Inflammatory macrophage (primary cell): ENCODE measurements around the gene NAV1.

Experiments used
- DNase-seq, 2 donors: peaks; one replicate each; pipeline ENCODE4 v3.0.0-alpha.2; 2020 to 2022

NAV1 gene

DNA sequence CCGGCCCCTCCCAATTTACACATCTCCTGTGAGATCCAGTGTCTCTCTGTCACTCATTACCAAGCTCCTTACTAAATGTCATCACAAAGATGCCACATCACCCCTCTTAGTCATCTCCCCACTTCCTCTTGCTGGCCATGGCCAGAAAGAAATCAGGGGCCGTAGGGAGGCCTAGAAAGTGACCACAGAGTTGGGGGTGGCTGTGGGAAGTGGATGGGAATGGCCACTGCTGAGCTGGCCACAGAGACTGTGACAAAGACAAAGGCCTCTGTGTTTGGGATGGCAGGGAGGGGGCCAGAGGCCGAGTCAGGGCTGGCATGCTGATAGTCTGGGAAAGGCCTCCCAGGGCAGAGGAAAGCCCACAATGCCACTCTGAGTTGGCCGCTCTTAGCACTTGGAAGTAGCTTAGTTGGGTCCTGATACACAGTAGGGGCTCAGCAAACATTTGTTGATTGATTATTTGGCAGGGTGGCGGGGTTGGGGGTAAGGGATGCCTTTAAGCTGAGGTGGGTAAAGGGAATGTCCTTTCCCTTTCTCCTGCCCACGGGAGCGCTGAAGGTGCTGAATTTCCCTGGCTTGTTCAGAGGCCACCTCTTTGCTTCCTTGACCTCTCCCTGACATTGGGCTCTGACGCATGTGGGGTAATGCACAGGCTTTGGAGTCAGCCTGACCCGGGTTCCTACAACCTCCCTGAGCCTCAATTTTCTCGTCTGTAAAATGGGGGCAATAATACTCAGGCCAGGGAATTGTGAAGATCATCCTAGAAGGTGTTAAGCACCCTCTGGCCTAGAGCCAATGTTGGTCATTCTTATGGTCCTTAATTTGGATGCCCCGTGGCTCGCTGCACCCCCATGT lies 13.2 kb downstream of the NAV1 start:
- DNase-seq = peak; percentile 93

DNA sequence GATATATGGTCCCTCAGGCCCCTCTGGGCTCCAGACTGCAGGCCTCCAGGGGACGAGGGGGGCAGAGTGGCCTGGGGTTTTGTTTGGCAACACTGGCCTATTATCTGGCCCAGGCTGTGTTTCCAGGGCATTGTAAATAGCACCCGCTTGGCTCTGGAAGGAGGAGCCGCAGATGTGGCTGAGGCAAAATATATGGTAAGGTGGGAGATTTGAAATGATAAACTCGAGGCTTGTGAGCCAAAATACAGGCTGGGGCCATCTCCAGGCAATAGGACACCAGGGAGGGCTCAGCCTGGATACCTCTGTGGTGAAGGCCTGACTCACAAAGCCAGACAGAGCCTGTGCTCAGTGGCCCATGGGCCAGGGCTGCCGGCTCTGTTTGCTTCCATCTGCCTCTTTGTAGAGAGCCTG lies 14.0 kb downstream of the NAV1 start:
- no peak for DNase-seq

DNA sequence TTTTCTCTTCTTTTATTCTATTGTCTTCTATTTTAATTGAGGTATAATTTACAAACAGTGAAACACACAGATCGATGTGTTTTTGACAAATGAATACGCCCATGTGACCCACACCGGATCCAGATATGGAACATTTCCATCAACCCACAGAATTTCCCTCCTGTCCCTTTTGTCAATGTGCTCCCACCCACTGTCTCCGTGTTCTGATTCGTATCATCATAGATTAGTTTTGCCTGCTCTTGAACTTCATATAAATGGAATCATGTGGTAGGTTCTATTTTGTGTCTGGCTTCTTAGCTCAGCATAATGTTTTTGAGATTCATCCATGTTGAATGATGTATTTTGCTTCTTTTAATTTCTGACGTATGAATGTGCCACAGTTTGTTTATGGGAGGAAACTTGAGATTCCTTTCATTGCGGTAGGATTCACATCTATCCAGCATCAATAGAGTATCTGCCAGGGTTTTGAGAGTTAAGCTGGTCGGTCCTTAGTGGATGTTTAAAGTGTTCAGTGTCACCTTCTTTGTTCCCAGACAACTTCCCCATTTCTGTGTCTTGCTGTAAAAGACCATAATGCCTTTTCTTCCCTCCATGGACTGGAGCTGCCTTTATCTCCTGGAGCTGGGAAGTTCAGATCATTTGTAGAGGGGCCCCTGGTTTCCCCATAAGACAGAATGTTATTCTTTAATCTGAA lies 14.7 kb downstream of the NAV1 start:
- no peak for DNase-seq

DNA sequence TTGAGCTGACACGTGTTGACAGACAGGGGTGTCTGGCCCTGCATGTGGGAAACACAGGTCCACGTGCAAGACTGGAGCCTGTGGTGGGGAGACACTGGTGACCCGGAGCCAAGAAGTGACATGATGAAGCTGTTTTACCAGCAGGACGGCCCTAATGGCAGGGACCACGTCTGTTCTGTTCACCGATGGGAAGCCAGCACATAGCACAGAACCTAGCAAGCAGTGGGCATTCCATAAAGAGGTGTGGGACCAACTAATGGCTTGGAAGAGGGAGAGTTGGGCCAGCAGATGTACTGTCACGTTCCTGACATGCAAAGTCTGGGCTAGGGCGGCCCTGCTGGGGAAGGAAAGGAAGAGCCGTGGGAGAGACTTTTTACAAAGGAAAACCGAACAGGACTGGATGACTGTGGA lies 15.3 kb downstream of the NAV1 start:
- DNase-seq = no peak

DNA sequence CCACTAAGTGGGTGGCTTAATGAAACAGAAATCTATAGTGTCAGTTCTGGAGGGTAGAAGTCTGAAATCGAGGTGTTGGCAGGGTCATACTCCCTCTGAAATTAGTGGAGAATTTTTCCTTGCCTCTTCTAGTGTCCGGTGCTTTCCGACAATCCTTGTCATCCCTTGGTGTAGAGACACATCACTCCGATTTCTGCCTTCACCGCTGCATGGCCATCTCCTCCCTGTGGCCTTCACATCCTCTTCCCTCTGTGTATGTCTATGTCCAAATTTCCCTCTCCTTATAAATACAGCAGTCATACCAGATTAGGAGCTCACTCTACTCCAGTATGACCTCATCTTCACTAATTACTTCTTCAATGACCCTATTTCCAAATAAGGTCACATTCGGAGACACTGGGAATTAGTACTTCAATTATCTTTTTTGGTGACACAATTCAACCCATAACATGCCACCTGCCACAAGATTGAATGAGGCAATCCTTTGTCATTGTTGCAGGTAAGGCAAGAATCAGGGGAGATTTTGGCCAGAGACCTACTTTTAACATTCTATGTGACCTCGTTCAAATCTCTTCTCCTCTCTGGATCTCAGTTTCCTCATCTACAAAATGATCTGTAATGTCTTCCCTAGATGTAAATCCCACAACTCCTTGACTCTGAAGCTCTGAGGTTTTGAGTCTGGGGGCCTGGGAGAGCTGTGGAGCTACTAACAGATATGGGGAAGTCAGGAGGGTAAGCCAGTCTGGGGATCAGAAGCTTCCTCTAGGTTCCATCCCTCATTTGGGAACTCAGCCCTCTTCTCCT lies 16.1 kb downstream of the NAV1 start:
- DNase-seq = no peak

DNA sequence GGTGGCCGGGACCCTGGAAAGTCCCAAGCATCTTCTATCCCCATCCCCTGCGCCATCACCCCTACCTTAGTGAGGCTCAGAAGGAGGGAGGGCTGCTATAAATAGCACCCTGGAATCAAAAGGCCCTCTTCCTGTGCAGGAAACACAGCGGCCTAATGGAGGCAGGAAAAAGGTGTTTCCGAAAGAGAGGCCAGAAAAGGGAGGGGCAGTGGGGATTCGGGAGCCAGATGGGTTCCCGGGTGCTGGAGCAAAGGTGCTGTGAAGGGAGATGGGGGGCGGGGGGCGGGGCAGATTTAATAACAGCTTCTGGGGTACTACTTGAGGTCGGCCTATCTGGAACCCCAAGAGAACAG lies 16.6 kb downstream of the NAV1 start:
- no peak for DNase-seq

DNA sequence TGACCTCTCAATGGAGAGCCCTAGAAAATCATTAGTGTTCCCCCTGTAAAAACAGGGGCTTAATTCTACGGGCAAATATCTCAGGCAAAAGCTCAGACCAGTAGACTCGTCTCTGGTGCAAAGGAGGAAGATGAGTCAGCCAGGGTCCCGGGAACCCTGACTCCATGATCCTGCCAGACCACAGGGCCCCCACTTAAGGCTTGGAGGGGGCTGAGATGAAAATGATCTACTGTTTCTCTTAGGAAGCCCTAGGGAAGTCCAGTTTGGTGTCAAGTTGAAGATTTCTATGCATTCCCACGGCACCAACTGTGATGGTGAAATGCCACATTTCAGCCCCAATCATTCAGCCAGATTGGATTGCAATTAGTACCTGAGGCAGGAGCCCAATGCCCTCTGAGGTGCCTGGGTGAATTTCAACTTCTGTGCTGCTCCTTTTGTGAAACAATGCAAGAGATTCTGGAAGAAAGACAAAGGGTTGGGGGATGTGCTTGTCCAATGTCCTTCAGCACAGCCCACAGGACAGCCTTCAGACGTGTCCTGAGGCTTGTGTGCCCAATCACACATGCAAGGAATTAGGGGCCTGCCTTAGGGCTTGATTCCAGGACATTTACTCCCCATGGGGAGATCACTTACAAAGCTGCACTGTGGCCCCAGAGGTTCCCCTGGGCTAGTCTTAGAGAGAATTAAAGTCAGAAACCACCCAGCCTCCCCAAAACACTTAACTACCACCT lies 18.1 kb downstream of the NAV1 start:
- no peak for DNase-seq

DNA sequence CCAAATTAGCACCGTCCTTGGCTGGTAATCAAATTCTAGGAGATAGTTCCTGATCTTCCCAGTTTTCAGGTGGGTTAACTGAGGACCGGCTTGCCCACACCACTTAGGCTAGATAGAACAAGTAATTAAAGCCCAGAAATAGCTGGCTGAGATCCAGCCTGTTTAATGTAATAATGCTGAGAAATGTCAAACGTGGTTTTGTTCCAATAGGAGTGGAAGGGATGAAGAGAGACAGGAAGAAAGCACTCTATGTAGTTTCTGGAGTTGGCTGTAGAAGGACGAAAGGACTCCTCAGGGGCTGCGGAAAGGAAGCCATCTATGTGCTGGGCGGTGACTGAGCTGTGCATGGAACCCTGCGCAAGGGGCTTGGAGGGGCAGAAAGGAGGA lies 18.6 kb downstream of the NAV1 start:
- no peak for DNase-seq

DNA sequence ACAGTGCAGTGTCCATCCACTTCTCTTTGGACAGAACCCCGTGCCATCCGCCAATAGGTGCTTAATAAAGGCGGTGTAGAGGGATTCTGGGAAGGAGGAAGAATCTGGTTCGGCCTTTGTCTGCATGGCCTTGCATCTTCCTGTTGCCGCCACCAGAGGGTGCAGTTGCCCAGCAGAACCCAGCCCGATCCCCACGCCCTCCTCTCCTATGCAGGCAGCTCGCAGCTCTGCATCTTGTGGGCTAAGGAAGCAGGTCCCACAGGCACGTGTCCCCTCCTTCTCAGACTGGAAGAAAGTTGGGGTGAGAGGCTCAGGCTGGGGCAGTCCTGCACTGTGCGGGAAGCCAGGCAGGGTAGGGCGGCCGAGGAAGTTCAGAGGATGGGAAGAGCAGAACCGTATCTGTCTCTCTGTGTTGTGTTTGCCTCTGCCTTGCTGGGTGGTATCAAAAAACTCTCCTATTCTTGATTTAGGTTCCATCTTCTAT lies 20.8 kb downstream of the NAV1 start:
- peak; percentile 72 to 77 for DNase-seq

DNA sequence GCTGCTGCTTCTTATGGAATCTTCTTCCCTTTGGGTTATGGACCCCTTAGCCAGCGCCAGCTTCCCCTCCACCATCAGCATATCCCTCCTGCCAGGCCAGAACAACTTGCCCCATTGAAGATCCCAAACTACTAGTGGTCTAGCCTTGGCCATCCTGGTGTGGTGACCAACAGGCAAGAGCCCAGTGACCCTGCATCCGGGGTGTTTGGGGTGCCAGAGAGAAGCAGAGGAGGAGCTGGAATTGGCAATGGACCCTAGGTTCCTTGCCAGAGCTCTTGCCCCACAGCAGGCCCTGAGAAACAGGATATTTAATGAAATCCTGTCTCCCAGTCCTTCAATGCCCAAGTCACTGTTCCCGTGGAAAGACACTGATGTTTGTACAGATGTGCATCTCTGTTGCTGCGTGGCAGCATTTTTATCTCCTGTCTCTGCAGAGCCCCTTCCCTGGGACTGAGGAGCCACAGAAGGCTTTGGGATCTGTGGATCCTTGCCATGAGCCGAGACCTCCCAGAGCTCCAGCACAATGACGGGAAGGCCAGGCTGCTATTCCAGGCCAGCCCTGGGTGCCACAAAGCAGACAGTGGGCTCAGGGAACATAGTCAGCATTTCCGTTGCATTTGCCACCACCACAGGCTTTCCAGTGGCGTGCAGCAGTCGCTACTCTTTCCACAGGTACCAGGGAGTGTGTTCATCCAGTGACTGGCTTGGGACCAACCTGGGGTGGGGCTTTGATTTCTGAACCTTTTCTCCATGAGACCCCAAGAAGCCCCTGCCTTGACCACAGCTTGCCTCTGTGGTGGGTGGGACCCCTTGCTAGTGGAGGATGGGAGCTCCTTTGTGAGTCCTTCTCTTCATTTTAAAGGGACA lies 21.6 kb downstream of the NAV1 start:
- no peak for DNase-seq

DNA sequence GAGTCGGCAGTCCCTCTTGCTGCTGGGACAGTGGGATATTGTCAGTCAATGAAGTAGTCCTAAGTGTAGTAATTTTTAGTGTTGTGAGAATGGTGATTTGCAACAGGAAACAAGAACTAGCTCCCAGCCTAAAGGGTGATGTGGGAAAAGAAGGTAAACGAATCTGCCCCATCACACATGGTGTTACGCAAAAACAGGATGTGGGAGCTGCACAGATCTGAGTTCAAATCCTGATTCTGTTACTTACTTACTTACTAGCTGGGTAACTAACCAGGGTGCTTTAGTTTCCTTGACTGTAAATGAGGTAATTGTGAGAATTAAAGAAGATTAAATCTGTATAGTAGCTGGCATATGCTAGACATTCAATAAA lies 22.3 kb downstream of the NAV1 start:
- DNase-seq = no peak

DNA sequence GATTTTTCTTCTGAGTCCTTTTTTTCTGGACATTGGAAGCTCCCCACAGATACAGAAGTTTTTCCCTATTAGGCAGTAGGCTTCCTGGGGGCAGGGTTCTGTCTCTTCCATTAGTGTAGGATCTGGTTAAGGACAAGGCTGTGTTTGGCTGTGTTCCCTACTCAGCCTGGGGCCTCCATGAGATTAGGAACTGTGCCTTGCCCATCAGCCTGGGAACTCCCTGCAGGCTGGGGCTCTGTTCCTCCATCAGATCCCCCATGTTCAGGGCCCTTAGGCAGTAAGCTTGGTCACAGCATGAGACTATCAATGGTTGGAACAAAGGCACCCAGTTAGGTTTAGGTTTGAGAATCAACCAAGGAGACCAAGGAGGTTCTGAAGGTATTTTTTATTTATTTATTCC lies 22.7 kb downstream of the NAV1 start:
- no peak for DNase-seq

DNA sequence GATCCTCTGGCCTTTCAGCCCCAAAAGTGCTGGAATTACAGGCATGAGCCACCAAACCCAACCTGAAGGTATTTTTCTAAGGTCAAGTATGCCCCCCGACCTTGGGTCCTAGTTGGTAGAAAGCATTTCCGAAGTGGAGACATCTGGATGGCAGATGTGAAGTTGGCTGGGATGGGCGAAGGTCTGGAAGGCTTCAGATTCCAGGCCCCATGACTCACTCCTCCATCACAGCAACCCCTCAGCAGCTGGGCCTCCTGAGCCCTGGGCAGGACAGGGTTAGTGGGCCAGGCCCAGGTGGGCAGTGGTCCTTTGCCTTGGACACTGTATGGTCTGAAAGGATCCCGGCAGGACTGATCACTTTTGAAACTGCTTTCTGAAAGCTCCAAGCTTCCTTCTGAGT lies 23.3 kb downstream of the NAV1 start:
- DNase-seq = no peak

DNA sequence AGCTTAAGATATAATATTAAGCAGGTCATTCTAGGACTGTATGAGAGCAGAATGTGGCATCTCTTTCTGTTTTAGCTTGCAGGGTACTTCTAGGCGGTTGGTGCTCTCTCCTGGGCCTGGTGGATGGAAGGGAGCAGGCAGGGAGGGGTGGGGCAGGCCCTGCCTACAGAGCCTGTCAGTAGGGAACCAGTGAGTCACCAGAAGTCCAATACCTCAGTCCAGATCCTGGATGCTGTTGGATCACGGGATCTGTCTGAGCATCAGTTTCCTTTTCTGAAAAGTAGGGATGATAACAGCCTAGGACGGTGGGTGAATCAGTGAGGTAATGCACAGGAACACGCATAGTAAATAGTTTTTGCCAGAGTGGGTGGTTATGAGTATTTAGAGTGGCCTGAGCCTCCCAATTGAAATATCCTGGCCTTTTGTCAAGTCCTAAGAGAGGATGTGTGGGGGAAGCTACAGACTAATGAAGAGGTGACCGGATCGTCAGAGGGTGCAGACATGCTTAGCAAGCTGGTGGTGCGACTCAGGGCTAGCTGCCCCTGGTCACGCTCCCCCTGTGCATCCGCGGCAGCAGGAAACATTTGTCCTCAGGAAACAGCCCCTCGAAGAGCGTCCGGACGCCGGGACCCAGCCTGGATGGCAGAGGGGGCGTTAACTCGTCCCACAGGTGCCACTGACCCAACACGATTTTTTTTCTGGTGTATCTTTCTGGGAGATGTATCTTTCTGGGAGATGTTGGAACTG lies 23.9 kb downstream of the NAV1 start:
- DNase-seq = no peak

DNA sequence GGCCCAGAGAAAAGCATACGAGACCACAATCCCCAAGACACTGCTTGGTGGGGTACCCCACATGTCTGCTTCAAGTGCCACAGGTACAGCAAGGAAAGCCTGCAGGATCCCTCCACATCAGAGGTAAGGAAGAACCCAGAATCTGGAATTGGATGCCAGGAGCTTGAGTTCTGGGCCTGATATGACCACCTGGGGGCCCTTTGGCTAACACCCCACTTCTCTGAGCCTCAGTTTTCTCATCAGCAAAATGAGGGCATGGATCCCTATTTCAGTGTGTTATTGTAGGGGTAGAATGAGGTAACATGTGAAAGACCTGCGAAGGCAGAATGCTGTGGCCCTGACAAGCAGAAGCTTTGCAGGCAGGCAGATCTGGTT lies 24.5 kb downstream of the NAV1 start:
- DNase-seq = no peak

DNA sequence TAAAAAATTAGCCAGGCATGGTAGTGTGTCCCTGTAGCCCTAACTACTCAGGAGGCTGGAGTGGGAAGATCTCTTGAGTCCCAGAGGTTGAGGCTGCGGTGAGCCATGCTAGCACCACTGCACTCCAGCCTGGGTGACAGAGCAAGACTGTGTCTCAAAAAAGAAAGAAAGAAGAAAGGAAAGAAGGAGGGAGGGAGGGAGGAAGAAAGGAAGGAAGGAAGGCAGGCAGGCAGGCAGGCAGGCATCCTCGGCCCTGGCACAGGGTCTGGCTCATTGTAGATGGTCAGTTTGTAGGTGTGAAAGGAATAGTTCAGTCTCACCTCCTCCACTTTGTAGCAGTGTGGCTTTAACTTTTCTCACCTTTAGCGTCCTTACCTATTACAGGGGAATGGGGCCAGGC lies 25.0 kb downstream of the NAV1 start:
- no peak for DNase-seq

DNA sequence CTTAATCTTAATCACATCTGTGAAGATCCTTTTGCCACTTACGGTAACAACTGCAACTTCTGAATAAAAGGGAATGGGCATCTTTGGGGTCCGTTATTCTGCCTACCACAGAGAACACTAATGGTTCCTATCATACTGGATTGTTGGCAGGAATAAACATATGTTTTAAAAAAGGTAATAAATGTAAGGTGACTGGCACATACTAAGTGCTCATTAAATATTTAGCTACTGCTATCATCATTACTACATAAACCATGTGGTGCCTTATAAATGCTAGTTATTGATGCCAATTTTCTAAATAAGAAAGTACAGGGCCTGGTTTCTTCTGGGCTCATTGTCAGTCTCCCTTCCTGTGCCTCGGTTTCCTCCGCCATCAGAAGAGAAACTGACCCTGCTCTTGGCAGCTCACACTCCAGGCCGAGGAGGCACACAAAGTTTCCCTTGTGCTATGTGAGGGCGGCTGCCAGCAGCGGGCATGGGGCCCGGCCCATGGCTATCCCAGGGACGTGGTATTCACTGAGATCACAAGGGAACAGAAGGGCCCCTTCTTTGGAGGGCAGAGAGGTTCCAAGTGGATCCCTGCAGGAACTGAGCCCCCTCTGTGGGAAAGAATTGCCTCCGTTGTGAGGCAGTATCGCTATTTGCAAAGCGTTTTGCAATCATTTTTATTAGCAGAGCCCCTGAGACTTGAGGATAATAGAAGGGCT lies 26.2 kb downstream of the NAV1 start:
- no peak for DNase-seq

DNA sequence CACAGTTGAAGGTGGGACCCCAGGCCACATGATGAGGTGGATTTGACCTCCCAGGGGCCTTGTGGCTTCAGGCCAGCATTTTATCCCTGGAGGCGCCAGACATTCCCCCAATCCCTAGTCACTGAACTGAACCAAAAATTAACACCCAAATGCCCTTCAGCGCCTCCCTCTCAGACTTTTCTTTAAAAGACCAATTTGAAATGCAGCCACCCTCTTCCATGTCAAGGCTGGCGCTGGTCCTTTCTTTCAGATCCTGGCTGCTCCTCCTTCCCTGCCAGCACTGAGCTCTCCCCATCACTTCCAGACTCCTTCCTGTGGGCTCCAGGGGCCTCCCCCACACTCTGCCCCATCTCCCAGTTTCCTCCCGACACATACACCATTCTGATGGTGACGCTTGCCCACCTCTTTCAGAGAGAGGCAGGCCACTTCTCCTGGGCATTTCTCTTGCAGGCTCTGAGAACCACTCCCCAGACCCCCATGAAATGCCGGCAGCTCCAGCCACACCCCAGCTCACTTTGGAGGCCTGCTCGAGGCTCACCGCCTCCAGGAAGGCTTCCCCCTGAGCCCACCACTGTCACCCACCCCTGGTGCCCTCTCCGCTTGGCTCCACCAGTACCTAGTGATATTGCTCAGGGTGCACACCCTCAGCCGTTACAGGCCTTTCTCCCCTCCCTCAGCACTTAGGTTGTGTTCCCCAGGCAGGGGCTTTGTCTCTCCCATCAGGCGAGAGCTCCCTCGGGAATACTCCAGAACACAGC lies 27.0 kb downstream of the NAV1 start:
- no peak for DNase-seq

DNA sequence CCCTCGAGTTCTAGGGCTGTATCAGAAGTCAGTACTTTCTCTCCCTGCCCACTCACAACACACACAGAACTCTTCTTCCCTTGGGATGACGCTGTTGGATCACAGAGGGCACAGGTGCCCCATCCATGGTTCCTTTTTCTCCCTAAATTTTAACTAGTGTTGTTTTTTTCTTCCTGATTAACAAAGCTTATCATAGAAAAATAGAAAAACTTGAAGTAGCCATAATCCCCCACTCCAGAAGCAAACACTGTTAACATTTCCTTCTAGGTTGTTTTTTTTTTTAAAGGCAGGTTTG lies 27.5 kb downstream of the NAV1 start:
- DNase-seq = no peak
